ENCODE data around the gene ADCK1.

GRCh38 chr14:77872983-77873382 lies 73.1 kb downstream of the ADCK1 start:
- no peak for TF ChIP-seq CTCF (IDR thresholded peaks at IDR 0.05)
- no peak for TF ChIP-seq POLR2A (IDR thresholded peaks at IDR 0.05)

Data from Peyer's patch (tissue), 4 donors.